DOHH2 (cell line): ENCODE measurements around the gene IGLON5.

Experiments used
- H3F3A ChIP-seq: fragments of 200-600 bp; sonication (generic), shearing (Covaris generic); 2 replicates; pipeline ENCODE4 v1.6.0; 2016; ENCODE audit warnings: antibody characterized with exemption, mild to moderate bottlenecking; ENCODE audit not compliant: control insufficient read depth, insufficient read depth
- H3K27ac ChIP-seq: fragments of 200-600 bp; sonication (generic); 2 replicates; pipeline ENCODE4 v1.5.1; 2014; ENCODE audit warnings: low read depth, mild to moderate bottlenecking, low read length, moderate library complexity
- H3K27me3 ChIP-seq: fragments of 200-600 bp; sonication (generic); 2 replicates; pipeline ENCODE4 v1.6.1; 2014; ENCODE audit warnings: mild to moderate bottlenecking, low read length, mixed read lengths; ENCODE audit not compliant: control insufficient read depth
- H3K36me3 ChIP-seq: fragments of 200-600 bp; sonication (generic); 2 replicates; pipeline ENCODE4 v1.6.1; 2014; ENCODE audit warnings: mild to moderate bottlenecking, low read length, moderate library complexity, mixed read lengths; ENCODE audit not compliant: control insufficient read depth
- H3K4me1 ChIP-seq: fragments of 200-600 bp; sonication (generic); 2 replicates; pipeline ENCODE4 v1.6.1; 2014; ENCODE audit warnings: mild to moderate bottlenecking, low read length, mixed read lengths; ENCODE audit not compliant: control insufficient read depth
- H3K4me2 ChIP-seq: fragments of 200-600 bp; sonication (generic); 2 replicates; pipeline ENCODE4 v1.6.0; 2014; ENCODE audit warnings: mild to moderate bottlenecking, low read length, moderate library complexity
- H3K4me3 ChIP-seq: fragments of 200-600 bp; sonication (generic); 2 replicates; pipeline ENCODE4 v1.5.1; 2014; ENCODE audit warnings: mild to moderate bottlenecking, low read length, mixed read lengths
- H3K79me2 ChIP-seq: fragments of 200-600 bp; sonication (generic); 2 replicates; pipeline ENCODE4 v1.6.1; 2014; ENCODE audit warnings: mild to moderate bottlenecking, low read length, mixed read lengths; ENCODE audit not compliant: control insufficient read depth
- H3K9me2 ChIP-seq: fragments of 200-600 bp; sonication (generic); replicated peaks from 2 replicates; pipeline ENCODE4 v1.6.1; 2014; ENCODE audit warnings: mild to moderate bottlenecking, low read length, mixed read lengths; ENCODE audit not compliant: control insufficient read depth
- H3K9me3 ChIP-seq: fragments of 200-600 bp; sonication (generic); 2 replicates; pipeline ENCODE4 v1.6.1; 2014; ENCODE audit warnings: antibody characterized with exemption, low read length, mixed read lengths; ENCODE audit not compliant: control insufficient read depth, insufficient read depth
- H4K20me1 ChIP-seq: fragments of 200-600 bp; sonication (generic); 2 replicates; pipeline ENCODE4 v1.6.0; 2014; ENCODE audit warnings: low read depth, mild to moderate bottlenecking, antibody characterized with exemption, low read length, moderate library complexity; ENCODE audit not compliant: control insufficient read depth, insufficient read depth
- CTCF ChIP-seq: fragments of 200-600 bp; sonication (generic); IDR thresholded peaks from one replicate; pipeline ENCODE4 v1.5.1; 2014; ENCODE audit warnings: antibody characterized with exemption, mild to moderate bottlenecking, low read depth, low read length; ENCODE audit not compliant: poor library complexity, severe bottlenecking
- EZH2phosphoT487 ChIP-seq: fragments of 200-600 bp; sonication (generic); IDR thresholded peaks from 2 replicates; pipeline ENCODE4 v1.6.1; 2017; ENCODE audit warnings: borderline replicate concordance, mild to moderate bottlenecking, antibody characterized with exemption, low read length, moderate library complexity, mixed read lengths

Gene IGLON5

GRCh38 chr19:51346742-51347141 is 35.3 kb downstream of the IGLON5 start:
- no peaks in the 10 kb centered on the region for H3K79me2 ChIP-seq
- H3K36me3 ChIP-seq, result peaks cover 11% of the 10 kb centered on the region; the same call in 1 of the 2 replicates
- H4K20me1 ChIP-seq, result no peaks in the 10 kb centered on the region
- TF ChIP-seq CTCF (no peak), EZH2phosphoT487 (no peak)
- H3K27me3 ChIP-seq, result no peaks in the 10 kb centered on the region; the same call in 1 of the 2 replicates
- H3K9me2 ChIP-seq, result no peaks in the 10 kb centered on the region
- H3K4me1 ChIP-seq, result 0 out of 2 replicates have a peak, but pooled peaks cover 5% of the 10 kb centered on the region
- no peaks in the 10 kb centered on the region for H3K9me3 ChIP-seq
- peaks cover 10% of the 10 kb centered on the region; the same call in 1 of the 2 replicates for H3F3A ChIP-seq
- no peak overlapping the region for H3K4me3 ChIP-seq
- H3K4me2 ChIP-seq, result no peak overlapping the region
- H3K27ac ChIP-seq, result no peak overlapping the region

- 0 out of 2 replicates have a peak, but pooled peaks cover 5% of the 10 kb centered on the region for H3K4me1 ChIP-seq
These were observed 35.9 kb downstream of the IGLON5 start for GRCh38 chr19:51347209-51347928.

GRCh38 chr19:51351266-51351990 is 40.0 kb downstream of the IGLON5 start:
- TF ChIP-seq EZH2phosphoT487 (no peak), CTCF (no peak)
- Histone ChIP-seq H3K27ac (no peak overlapping the region), H4K20me1 (no peaks in the 10 kb centered on the region), H3K79me2 (no peaks in the 10 kb centered on the region), H3K9me3 (no peaks in the 10 kb centered on the region), H3K4me2 (no peak overlapping the region), H3K36me3 (peaks cover 7% of the 10 kb centered on the region; the same call in 1 of the 2 replicates), H3K27me3 (no peaks in the 10 kb centered on the region), H3K9me2 (no peaks in the 10 kb centered on the region), H3F3A (peaks cover 5% of the 10 kb centered on the region; the same call in 1 of the 2 replicates), H3K4me1 (no peaks in the 10 kb centered on the region), H3K4me3 (no peak overlapping the region)

More at GRCh38 chr19:51347209-51347928, 35.9 kb downstream of the IGLON5 start:
- no peaks in the 10 kb centered on the region for H3K79me2 ChIP-seq
- no peaks in the 10 kb centered on the region for H3K9me3 ChIP-seq
- no peaks in the 10 kb centered on the region for H3K27me3 ChIP-seq
- peaks cover 10% of the 10 kb centered on the region; the same call in 1 of the 2 replicates for H3F3A ChIP-seq
- peaks cover 11% of the 10 kb centered on the region; the same call in 1 of the 2 replicates for H3K36me3 ChIP-seq
- no peaks in the 10 kb centered on the region for H4K20me1 ChIP-seq
- no peak overlapping the region for H3K4me3 ChIP-seq
- no peaks in the 10 kb centered on the region for H3K9me2 ChIP-seq
- no peak overlapping the region for H3K27ac ChIP-seq
- no peak overlapping the region for H3K4me2 ChIP-seq
- TF ChIP-seq EZH2phosphoT487, result no peak
- no peak for TF ChIP-seq CTCF
